OCI-LY3 (cell line): ENCODE measurements around the gene ZNF431.
"Not testable (repeated sequence)": the region's sequence is repeated elsewhere in the genome, so short reads cannot be mapped to it uniquely, and the experiment has no call there.

Experiments used
- H2AFZ ChIP-seq: fragments of 200-600, 300-600 bp; shearing (Covaris generic); 2 replicates; pipeline ENCODE4 v1.6.0; 2014; ENCODE audit warnings: antibody characterized with exemption, low read depth, low read length
- H3K27ac ChIP-seq: fragments of 200-600, 300-600 bp; sonication (generic); 2 replicates; pipeline ENCODE4 v1.5.1; 2014; ENCODE audit warnings: mild to moderate bottlenecking, low read length, moderate library complexity, mixed read lengths
- H3K27me3 ChIP-seq: fragments of 200-600, 300-600 bp; sonication (generic); 2 replicates; pipeline ENCODE4 v1.6.1; 2014; ENCODE audit warnings: low read depth, low read length, mixed read lengths
- H3K36me3 ChIP-seq: fragments of 200-600, 300-600 bp; sonication (generic); replicated peaks from 2 replicates; pipeline ENCODE3; 2014; ENCODE audit warnings: low read depth, low read length, mixed read lengths
- H3K4me1 ChIP-seq: fragments of 300-600, 200-600 bp; sonication (generic); 2 replicates; pipeline ENCODE4 v1.6.1; 2014; ENCODE audit warnings: low read length, mixed read lengths
- H3K4me2 ChIP-seq: fragments of 200-600, 300-600 bp; sonication (generic); 2 replicates; pipeline ENCODE4 v1.6.1; 2014; ENCODE audit warnings: low read length, mixed read lengths
- H3K4me3 ChIP-seq: fragments of 300-600, 200-600 bp; sonication (generic); 2 replicates; pipeline ENCODE4 v1.5.1; 2014; ENCODE audit warnings: antibody characterized with exemption, mild to moderate bottlenecking, low read length, moderate library complexity
- H3K79me2 ChIP-seq: fragments of 300-600, 200-600 bp; shearing (Covaris generic); 2 replicates; pipeline ENCODE4 v1.6.1; 2014; ENCODE audit warnings: mild to moderate bottlenecking, low read length, mixed read lengths
- H3K9ac ChIP-seq: fragments of 300-600, 200-600 bp; shearing (Covaris generic); 2 replicates; pipeline ENCODE4 v1.6.0; 2014; ENCODE audit warnings: mild to moderate bottlenecking, low read length, moderate library complexity
- H3K9me3 ChIP-seq: fragments of 200-600, 300-600 bp; shearing (Covaris generic); 2 replicates; pipeline ENCODE4 v1.6.1; 2014; ENCODE audit warnings: low read length, mixed read lengths; ENCODE audit not compliant: insufficient read depth
- H4K20me1 ChIP-seq: fragments of 200-600, 300-600 bp; sonication (generic); 2 replicates; pipeline ENCODE4 v1.6.1; 2016; ENCODE audit warnings: low read length, mixed read lengths; ENCODE audit not compliant: insufficient read depth
- CTCF ChIP-seq: fragments of 200-600, 300-600 bp; sonication (generic); IDR thresholded peaks from 2 replicates; pipeline ENCODE4 v1.5.1; 2014; ENCODE audit warnings: antibody characterized with exemption, low read length, low read depth
- EZH2phosphoT487 ChIP-seq: fragments of 200-600 bp; shearing (Covaris generic); IDR thresholded peaks from 2 replicates; pipeline ENCODE4 v1.6.1; 2018; ENCODE audit warnings: antibody characterized with exemption, mixed run types, low read depth

Gene ZNF431

GRCh38 chr19:21202865-21203494 lies 61.1 kb downstream of the ZNF431 start:
- H3K9ac ChIP-seq = no peak overlapping the region
- TF ChIP-seq EZH2phosphoT487 (no peak), CTCF (peak; percentile 88)
- no peaks in the 10 kb centered on the region for H3K27me3 ChIP-seq
- H3K27ac ChIP-seq = no peak overlapping the region
- H3K36me3 ChIP-seq = no peaks in the 10 kb centered on the region
- H3K4me1 ChIP-seq = no peaks in the 10 kb centered on the region
- no peak overlapping the region for H3K4me2 ChIP-seq
- H3K79me2 ChIP-seq = no peaks in the 10 kb centered on the region
- 0 out of 2 replicates have a peak, but pooled peaks cover 2% of the 10 kb centered on the region for H3K9me3 ChIP-seq
- no peak overlapping the region for H2AFZ ChIP-seq
- no peaks in the 10 kb centered on the region for H4K20me1 ChIP-seq
- H3K4me3 ChIP-seq = no peak overlapping the region

GRCh38 chr19:21210037-21210621 lies 68.3 kb downstream of the ZNF431 start:
- Histone ChIP-seq H3K4me2 (no peak overlapping the region), H3K27me3 (no peaks in the 10 kb centered on the region), H3K79me2 (no peaks in the 10 kb centered on the region), H3K4me3 (no peak overlapping the region), H3K36me3 (no peaks in the 10 kb centered on the region), H2AFZ (no peak overlapping the region), H3K9me3 (0 out of 2 replicates have a peak, but pooled peaks cover 2% of the 10 kb centered on the region), H4K20me1 (no peaks in the 10 kb centered on the region), H3K9ac (no peak overlapping the region), H3K4me1 (no peaks in the 10 kb centered on the region), H3K27ac (no peak overlapping the region)
- TF ChIP-seq EZH2phosphoT487 = no peak
- TF ChIP-seq CTCF = no peak

- Histone ChIP-seq H3K79me2 (no peaks in the 10 kb centered on the region), H3K9ac (no peak overlapping the region), H3K36me3 (no peaks in the 10 kb centered on the region), H3K27me3 (no peaks in the 10 kb centered on the region), H2AFZ (no peak overlapping the region), H3K27ac (no peak overlapping the region), H3K9me3 (no peaks in the 10 kb centered on the region), H3K4me2 (no peak overlapping the region), H3K4me3 (no peak overlapping the region), H3K4me1 (no peaks in the 10 kb centered on the region), H4K20me1 (no peaks in the 10 kb centered on the region)
- no peak for TF ChIP-seq CTCF
- no peak for TF ChIP-seq EZH2phosphoT487
These were observed 79.9 kb downstream of the ZNF431 start for GRCh38 chr19:21221693-21222092.

GRCh38 chr19:21229938-21230337 lies 88.1 kb downstream of the ZNF431 start:
- not testable (repeated sequence) for H3K36me3 ChIP-seq, H3K9ac ChIP-seq, H3K4me2 ChIP-seq, H3K4me1 ChIP-seq, H3K4me3 ChIP-seq, H3K27ac ChIP-seq, H3K79me2 ChIP-seq, H3K9me3 ChIP-seq, H4K20me1 ChIP-seq, H2AFZ ChIP-seq, H3K27me3 ChIP-seq
